ENCODE data around the gene SH3GLB1. TPM values are rescaled to one million over a fixed set of nuclear protein-coding genes. Genes with fewer than 3 reads are reported as not detected.

The SH3GLB1 gene
- total RNA-seq, 2 experiments from 2014 or later: 46.1 to 47.3 TPM

DNA sequence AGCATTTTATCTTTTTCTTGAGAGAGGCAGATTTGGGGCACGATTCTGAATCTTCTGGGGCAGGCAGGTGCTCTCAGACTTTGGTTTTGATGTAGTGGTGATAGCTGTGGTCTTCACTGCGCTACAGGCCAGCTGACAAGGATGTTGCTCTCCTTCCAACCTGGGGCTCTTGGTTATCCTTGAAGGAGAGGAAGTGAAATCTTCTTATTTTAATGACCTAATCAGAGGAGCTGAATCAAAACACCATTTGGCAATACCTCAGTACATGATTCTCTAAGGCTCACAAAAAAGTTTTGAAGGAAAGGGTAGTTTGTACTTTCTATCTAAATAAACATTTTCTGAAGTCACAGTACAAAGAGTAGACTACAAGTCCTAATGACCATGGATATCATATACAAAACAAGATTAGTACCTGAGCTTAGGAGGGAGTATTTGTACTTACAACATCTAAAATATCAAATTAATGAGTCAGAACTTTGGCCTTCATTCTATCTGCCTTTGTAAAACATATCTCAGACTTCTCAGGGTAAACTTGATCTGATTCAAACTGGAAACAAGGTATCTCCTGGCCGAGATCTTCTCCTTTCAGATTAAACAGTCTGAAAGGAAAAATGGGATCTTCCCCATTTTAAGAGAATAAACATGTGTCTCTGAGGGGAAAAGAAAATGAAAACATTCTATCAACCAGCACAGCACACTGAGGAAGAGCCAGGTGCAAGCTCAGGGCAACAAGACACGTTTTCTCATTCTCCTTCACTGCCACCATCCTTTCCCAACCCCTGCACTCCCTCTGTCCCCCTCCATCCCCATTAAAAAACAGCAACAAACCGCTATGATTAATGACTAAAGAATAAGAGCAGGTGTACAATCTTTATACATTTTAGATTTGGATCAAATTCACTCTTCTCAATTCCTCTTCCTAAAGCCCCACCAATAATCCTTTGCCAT, 69.2 kb downstream of the SH3GLB1 start:
- H3K4me1 Mint-ChIP-seq (ENCODE audit: low read depth): peaks cover 25% of the 10 kb centered on the region
- H3K27ac Mint-ChIP-seq: peak overlapping the region; percentile 84
- DNase-seq (no peak), ATAC-seq (no peak)
- ChIA-PET POLR2A (no interaction called here), CTCF (interaction anchor here (0.6 to 2.0 kb wide), 7 partner anchors 13 to 141 kb away, joined by 3 to 8 read pairs (median 4); partner anchors contain the start of genes HS2ST1 and SH3GLB1)
- no peaks in the 10 kb centered on the region for H3K9me3 Mint-ChIP-seq
- peak overlapping the region; percentile 47 for H3K4me3 Mint-ChIP-seq
- H3K36me3 Mint-ChIP-seq (ENCODE audit: low read depth): no peaks in the 10 kb centered on the region
- no peaks in the 10 kb centered on the region for H3K27me3 Mint-ChIP-seq
- intact Hi-C loops (cut with micrococcal nuclease): no loop called here
- TF ChIP-seq, protein P1, sequence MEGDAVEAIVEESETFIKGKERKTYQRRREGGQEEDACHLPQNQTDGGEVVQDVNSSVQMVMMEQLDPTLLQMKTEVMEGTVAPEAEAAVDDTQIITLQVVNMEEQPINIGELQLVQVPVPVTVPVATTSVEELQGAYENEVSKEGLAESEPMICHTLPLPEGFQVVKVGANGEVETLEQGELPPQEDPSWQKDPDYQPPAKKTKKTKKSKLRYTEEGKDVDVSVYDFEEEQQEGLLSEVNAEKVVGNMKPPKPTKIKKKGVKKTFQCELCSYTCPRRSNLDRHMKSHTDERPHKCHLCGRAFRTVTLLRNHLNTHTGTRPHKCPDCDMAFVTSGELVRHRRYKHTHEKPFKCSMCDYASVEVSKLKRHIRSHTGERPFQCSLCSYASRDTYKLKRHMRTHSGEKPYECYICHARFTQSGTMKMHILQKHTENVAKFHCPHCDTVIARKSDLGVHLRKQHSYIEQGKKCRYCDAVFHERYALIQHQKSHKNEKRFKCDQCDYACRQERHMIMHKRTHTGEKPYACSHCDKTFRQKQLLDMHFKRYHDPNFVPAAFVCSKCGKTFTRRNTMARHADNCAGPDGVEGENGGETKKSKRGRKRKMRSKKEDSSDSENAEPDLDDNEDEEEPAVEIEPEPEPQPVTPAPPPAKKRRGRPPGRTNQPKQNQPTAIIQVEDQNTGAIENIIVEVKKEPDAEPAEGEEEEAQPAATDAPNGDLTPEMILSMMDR (IDR thresholded peaks at IDR 0.05): no peak

DNA sequence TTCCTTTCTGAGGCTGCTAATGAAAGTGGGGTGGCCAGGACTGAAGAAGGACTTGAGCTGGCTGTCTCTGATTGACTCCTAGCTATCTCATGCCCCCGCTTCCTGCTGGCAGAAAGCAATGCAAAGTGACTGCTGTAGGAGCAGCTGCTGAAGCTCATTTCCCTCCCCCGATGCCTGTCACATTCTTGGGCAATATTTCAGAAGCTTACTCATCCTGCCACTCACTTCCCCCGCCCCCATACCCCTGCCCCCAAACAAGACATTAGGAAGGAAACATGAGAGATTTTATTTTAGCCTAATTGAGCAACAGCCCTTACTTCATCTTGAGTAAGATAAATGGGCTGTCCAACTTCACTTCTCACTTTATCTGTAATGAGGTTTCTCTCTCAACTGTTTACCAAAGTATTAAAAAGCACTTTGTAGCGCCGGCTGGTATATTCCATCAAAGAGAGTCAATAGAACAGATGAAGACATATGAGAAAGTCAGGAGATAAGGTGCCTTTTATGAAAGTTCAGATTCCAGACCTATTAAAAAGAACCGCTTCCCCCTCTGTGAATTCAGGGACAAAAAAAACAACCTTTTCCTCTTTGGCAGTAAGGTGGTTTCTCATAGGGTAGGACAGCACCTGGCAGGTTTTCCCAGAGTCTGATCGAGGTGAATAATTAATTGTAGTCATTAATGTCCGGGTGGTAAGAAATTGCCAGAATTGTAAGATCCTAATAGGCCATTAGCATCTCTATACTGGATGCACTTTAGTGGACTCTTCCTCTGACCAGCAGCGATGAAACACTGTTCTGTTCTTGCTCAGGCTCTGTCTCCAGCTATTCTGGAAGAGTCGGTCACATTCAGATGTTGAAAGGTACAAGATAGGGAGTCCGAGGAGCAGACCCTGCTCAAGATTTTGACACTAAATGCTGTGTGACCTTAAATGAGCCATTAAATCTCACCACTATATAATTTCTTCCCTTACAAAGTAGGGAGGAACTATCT, 70.2 kb downstream of the SH3GLB1 start:
- CTCF ChIA-PET: interaction anchor here (0.7 to 1.6 kb wide), 5 partner anchors 14 to 140 kb away, joined by 3 to 8 read pairs (median 4); partner anchors contain the start of genes HS2ST1 and SH3GLB1

DNA sequence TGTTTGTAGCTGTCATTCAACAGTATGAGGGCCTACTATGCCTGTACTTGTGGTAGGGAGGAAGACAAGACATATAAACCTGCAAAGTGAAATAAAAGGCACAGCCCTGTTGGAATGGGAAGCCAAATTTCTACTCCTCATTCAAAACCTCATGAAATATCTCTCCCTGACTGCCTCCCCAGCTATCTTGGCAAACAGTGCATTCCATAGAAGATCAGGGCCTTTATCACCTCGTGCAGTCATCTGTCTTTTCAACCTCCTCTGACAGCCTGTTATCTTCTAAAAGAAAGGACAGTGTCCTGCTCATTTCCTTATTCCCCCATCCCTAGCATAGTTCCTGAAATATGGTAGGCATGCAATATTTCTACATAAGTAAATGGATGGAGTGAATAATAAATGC, 71.0 kb downstream of the SH3GLB1 start:
- POLR2A ChIA-PET: no interaction called here
- peaks cover 25% of the 10 kb centered on the region for H3K4me1 Mint-ChIP-seq (ENCODE audit: low read depth)
- ATAC-seq: no peak
- TF ChIP-seq, protein P1 (IDR thresholded peaks at IDR 0.05): no peak
- CTCF ChIA-PET: interaction anchor here (0.7 kb wide), 1 partner anchor 52 kb away, joined by 3 read pairs; no protein-coding TSS in a partner anchor
- no peak overlapping the region for H3K4me3 Mint-ChIP-seq
- H3K27me3 Mint-ChIP-seq: no peaks in the 10 kb centered on the region
- H3K27ac Mint-ChIP-seq: peak overlapping the region; percentile 29
- H3K36me3 Mint-ChIP-seq (ENCODE audit: low read depth): no peaks in the 10 kb centered on the region
- H3K9me3 Mint-ChIP-seq: no peaks in the 10 kb centered on the region
- no peak for DNase-seq
- intact Hi-C loops (cut with micrococcal nuclease): no loop called here

More for the DNA sequence above, 70.2 kb downstream of the SH3GLB1 start:
- ATAC-seq (peak; percentile 100), DNase-seq (peak; percentile 84)
- H3K4me1 Mint-ChIP-seq (ENCODE audit: low read depth): peaks cover 25% of the 10 kb centered on the region
- POLR2A ChIA-PET: no interaction called here
- peak overlapping the region; percentile 47 for H3K4me3 Mint-ChIP-seq
- no peaks in the 10 kb centered on the region for H3K27me3 Mint-ChIP-seq
- H3K27ac Mint-ChIP-seq: peak overlapping the region; percentile 84
- TF ChIP-seq, protein P1 (IDR thresholded peaks at IDR 0.05): no peak
- no peaks in the 10 kb centered on the region for H3K9me3 Mint-ChIP-seq
- intact Hi-C loops (cut with micrococcal nuclease): no loop called here
- no peaks in the 10 kb centered on the region for H3K36me3 Mint-ChIP-seq (ENCODE audit: low read depth)

DNA sequence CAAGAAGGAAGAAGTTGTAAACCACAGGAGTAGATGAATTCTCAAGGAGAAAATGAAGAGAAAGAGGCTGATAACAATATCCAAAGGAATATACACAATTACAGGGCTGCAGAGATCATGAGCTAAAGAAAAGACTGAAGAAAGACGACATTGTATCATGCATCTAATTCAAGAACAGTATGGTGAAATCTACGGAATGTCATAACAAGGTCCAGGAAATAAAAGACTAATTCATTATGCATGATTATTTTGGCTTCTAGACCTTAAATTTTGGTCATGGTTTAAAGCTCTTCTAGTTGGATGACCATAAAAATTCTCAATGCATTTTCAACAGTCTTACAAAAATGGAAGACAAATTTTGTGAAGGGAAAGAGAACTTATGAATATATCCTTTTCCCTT, 71.7 kb downstream of the SH3GLB1 start:
- DNase-seq (no peak), ATAC-seq (no peak)
- Mint-ChIP-seq H3K9me3 (no peaks in the 10 kb centered on the region), H3K27ac (no peak overlapping the region), H3K27me3 (no peaks in the 10 kb centered on the region), H3K36me3 (ENCODE audit: low read depth) (no peaks in the 10 kb centered on the region), H3K4me1 (ENCODE audit: low read depth) (peaks cover 25% of the 10 kb centered on the region), H3K4me3 (no peak overlapping the region)
- POLR2A ChIA-PET: no interaction called here
- CTCF ChIA-PET: interaction anchor here (1.2 kb wide), 1 partner anchor 412 kb away, joined by 3 read pairs; no protein-coding TSS in a partner anchor
- TF ChIP-seq, protein P1 (IDR thresholded peaks at IDR 0.05): no peak
- intact Hi-C loops (cut with micrococcal nuclease): no loop called here
